Measurements from ENCODE around the gene PTGER1.

Gene PTGER1

GRCh38 chr19:14492756-14493337 is 17.7 kb upstream of the PTGER1 start:
- TF ChIP-seq, protein P1, sequence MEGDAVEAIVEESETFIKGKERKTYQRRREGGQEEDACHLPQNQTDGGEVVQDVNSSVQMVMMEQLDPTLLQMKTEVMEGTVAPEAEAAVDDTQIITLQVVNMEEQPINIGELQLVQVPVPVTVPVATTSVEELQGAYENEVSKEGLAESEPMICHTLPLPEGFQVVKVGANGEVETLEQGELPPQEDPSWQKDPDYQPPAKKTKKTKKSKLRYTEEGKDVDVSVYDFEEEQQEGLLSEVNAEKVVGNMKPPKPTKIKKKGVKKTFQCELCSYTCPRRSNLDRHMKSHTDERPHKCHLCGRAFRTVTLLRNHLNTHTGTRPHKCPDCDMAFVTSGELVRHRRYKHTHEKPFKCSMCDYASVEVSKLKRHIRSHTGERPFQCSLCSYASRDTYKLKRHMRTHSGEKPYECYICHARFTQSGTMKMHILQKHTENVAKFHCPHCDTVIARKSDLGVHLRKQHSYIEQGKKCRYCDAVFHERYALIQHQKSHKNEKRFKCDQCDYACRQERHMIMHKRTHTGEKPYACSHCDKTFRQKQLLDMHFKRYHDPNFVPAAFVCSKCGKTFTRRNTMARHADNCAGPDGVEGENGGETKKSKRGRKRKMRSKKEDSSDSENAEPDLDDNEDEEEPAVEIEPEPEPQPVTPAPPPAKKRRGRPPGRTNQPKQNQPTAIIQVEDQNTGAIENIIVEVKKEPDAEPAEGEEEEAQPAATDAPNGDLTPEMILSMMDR (IDR thresholded peaks at IDR 0.05; ENCODE audit: insufficient read depth, low read depth, low read length, missing control alignments) = no peak
- no peak for DNase-seq (ENCODE audit: low read depth)
- no peak overlapping the region for H3K4me3 ChIP-seq (ENCODE audit: low read length)

- DNase-seq (ENCODE audit: low read depth) = no peak
- TF ChIP-seq, protein P1 (IDR thresholded peaks at IDR 0.05; ENCODE audit: insufficient read depth, low read depth, low read length, missing control alignments) = no peak
- H3K4me3 ChIP-seq (ENCODE audit: low read length) = no peak overlapping the region
Observed at GRCh38 chr19:14487370-14488125, 12.4 kb upstream of the PTGER1 start.

DNA sequence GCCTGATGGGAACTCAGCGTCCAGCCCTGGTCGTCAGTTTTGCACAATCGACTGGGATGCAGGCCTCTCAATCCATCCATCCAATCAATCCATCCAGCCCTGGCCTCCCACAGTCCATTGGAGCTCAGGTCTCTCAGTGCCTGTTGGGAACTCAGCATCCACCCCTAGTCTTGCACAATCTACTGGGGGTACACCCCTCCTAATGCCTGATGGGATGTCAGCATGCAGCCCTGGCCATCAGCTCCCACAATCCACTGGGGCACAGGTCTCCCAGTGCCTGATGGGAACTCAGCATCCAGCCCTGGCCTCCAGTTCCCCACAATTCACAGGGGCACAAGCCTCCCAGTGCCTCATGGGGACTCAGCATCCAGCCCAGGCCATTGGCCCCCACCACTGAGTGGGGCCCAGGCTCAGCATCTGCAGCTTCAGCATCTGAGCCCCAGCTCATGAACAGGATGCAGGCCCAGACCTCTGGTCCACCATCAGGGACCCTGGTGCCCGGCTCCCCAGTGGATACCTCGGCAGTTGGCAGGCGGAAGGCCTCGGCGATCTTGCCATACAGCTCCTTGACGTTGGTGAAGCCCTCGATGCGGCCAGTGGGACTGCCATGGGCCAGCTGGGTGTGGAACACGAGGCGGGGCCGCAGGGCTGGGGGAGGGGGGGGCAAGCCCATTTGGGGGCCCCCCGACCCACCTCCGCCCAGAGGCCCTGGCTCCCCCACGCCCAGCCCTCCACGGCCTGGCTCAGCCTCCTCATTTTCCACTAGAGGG is 7.2 kb upstream of the PTGER1 start:
- no peak overlapping the region for H3K4me3 ChIP-seq (ENCODE audit: low read length)
- no peak for DNase-seq (ENCODE audit: low read depth)
- TF ChIP-seq, protein P1 (IDR thresholded peaks at IDR 0.05; ENCODE audit: insufficient read depth, low read depth, low read length, missing control alignments) = no peak

GRCh38 chr19:14480700-14481079 is 5.5 kb upstream of the PTGER1 start:
- H3K4me3 ChIP-seq (ENCODE audit: low read length) = no peak overlapping the region
- no peak for DNase-seq (ENCODE audit: low read depth)
- TF ChIP-seq, protein P1 (IDR thresholded peaks at IDR 0.05; ENCODE audit: insufficient read depth, low read depth, low read length, missing control alignments) = no peak

- TF ChIP-seq, protein P1 (IDR thresholded peaks at IDR 0.05; ENCODE audit: insufficient read depth, low read depth, low read length, missing control alignments) = peak; percentile 59
- no peak overlapping the region for H3K4me3 ChIP-seq (ENCODE audit: low read length)
- DNase-seq (ENCODE audit: low read depth) = peak; percentile 29
Observed at GRCh38 chr19:14479975-14480699, 5.0 kb upstream of the PTGER1 start.

DNA sequence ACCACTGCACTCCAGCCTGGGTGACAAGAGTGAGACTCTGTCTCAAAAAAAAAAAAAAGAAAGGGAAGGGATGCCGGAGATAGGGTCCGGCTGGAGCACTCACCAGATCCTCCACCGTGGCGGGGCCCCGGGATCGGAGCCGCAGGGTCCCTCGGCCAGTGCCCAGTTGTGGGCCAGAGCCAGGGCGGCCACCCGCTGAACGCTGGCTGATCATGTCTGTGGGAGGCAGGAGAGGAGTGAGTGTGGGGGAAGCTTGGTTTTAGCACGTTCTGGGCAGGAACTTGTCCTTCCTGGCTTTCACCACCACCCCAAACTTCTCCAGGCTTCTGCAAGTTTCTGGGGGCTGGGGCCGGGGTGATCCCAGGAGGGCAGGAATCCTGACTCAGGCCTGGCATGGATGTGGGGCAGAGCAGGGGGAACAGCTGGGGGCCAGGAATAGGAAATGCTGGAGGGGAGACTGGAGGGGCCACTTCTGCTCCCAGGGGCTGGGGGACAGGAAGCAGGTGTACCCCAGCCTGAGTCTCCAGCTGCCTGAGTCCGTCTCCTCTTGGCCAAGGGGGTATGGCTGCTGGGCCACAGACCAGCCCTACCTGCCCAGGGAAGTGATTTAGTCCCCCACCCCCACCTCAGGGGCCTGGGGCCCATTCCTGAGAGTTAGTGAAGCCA is 4.3 kb upstream of the PTGER1 start:
- no peak for DNase-seq (ENCODE audit: low read depth)
- TF ChIP-seq, protein P1 (IDR thresholded peaks at IDR 0.05; ENCODE audit: insufficient read depth, low read depth, low read length, missing control alignments) = no peak
- no peak overlapping the region for H3K4me3 ChIP-seq (ENCODE audit: low read length)

All from epithelial cell of esophagus (primary cell).